Measurements from ENCODE around the gene SLC2A4.

SLC2A4 gene

DNA sequence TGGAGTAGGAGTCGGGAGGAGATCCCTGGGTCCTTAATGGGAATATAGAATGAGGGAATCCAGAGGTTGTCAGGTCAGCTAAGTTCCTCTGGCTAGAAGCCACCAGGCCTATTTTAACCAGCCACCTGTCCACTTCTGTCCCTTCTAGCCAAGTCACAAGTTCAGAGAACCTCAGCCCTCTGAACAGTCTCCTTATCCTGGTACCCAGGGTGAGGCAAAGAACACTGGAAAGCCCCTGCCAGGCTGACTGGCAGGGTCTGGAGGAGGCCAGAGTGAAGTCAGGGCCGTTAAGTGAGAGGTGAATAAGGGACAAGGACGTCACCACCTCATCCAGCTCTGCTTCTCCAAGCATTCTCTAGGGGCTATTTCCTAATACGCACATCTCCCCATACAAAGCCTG lies 32.7 kb upstream of the SLC2A4 start:
- DNase-seq = no peak

DNA sequence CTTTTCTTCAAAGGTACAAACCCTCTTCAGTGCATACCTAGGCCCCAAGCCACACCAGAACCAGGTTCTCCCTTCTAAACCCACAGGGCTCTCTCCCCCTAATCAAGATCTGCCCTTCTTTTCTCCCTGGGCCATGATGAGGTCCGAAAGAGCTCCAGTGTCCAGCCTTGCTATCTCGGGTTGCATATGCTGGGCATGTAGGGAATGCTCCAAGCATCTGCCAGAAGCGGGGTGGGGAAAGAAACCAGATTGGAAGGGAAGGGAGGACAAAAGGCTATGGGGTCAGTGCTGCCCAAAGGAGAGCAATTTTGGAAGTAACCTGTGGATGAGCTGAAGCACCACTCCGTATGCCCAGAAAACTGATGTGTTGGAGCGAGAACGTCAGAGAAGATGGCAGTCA lies 32.3 kb upstream of the SLC2A4 start:
- DNase-seq = no peak

GRCh38 chr17:7249830-7250229 lies 31.7 kb upstream of the SLC2A4 start:
- DNase-seq = no peak

DNA sequence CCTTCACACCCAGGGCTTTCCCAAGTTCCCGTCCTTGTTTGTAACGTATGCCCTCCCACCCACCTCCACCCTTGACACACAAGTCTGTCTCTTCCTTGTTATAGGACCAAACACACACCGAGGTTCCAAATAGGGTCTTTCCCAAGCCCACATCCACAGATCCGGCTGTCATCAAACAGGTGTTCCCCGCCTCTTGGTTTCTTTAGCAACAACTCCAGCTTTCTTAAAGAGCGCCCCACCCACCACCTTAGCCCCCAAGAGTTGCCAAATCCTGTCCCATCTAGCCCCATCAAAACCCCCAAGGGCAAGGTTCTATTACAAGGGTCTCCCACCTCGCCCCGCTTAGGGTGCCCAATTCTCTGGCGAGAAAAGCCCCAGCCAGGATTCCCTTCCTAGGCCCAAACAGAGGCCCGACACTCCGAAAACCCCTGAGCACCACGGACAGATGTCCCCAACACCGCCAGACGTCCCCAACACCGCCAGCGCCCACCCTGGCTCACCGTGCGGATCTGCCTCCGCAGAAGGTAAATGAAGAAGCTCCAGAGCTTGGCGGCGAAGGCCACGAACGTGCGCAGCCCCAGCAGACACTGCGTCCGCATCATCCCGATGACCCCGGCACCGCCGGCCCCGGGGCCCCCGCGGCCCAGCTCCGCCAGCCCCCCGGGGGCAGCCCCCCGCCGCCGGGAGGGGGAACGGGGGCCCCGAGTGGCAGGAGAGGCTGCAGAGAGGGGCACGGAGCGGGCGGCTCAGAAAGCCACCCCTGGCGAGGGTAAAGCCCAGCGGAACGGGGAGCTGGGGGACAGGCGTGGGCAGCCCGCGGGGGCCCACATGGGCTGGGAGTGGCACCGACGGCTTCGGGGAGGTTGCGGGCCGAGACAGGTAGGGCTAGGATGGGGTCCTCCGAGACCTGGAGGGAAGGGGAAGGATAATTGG lies 30.6 kb upstream of the SLC2A4 start:
- no peak for DNase-seq

- peak; percentile 100 for DNase-seq
Measured at GRCh38 chr17:7251661-7252175, 29.8 kb upstream of the SLC2A4 start, which contains the start of gene CTDNEP1. Gene CTDNEP1, minus strand, starts transcription at chr17:7251734. Its CDS starts 438 bp downstream, at chr17:7251296.

DNA sequence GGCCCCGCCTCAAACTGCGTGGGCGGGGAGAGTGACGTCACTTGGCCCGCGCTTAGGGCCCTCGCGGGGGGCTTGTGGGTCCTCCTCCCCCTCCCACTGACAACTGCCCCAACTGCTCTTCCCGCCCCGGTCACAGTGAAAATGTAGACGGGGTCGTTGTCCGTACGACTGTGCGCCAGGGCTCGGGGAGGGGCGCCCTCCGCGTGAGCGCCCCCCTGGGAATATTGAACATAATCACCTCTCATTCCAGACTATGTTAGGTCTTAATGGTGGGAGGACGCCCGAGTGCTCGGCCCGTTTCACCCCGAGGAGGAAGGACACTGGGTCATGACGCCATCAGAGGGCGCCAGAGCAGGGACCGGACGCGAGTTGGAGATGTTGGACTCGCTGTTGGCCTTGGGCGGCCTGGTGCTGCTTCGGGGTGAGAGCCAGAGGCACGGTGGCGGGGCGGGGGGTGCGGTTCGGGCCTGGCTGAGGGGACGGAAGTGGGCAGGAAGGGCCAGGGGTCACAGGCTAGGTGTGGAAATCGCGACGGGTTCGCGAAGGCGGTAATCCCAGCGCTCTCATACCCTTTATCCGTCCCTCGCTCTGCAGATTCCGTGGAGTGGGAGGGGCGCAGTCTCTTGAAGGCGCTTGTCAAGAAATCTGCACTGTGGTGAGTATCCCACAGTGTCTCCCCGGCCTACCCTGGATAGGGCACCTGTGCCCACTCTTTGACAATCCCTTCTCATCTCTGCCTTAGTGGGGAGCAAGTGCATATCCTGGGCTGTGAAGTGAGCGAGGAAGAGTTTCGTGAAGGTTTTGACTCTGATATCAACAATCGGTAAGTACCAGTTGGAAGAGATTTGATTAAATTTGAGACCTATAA lies 29.1 kb upstream of the SLC2A4 start, which contains the start of gene ELP5:
TSS of gene ELP5 (plus strand) at position 40 of the 868 bp plus-strand sequence. CDS start at position 376, 336 bp downstream.
- peak; percentile 76 for DNase-seq

GRCh38 chr17:7253082-7253481 lies 28.4 kb upstream of the SLC2A4 start:
- DNase-seq = no peak

DNA sequence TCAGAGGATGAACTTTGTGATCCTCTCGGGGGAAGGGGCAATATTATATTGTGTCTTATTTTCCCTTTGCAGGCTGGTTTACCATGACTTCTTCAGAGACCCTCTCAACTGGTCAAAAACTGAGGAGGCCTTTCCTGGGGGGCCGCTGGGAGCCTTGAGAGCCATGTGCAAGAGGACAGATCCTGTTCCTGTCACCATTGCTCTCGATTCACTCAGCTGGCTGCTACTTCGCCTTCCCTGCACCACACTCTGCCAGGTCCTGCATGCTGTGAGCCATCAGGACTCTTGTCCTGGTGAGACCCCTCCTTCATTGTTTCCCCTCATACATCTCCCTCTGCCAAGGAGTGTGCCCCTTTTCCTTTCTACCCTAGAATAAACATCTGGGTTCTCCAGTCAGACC lies 27.0 kb upstream of the SLC2A4 start:
- DNase-seq = no peak

- DNase-seq = no peak
Measured at GRCh38 chr17:7256766-7257456, 24.6 kb upstream of the SLC2A4 start.

GRCh38 chr17:7258731-7259554 lies 22.6 kb upstream of the SLC2A4 start:
- DNase-seq = no peak

GRCh38 chr17:7259555-7259889 lies 22.0 kb upstream of the SLC2A4 start:
- DNase-seq = no peak

DNA sequence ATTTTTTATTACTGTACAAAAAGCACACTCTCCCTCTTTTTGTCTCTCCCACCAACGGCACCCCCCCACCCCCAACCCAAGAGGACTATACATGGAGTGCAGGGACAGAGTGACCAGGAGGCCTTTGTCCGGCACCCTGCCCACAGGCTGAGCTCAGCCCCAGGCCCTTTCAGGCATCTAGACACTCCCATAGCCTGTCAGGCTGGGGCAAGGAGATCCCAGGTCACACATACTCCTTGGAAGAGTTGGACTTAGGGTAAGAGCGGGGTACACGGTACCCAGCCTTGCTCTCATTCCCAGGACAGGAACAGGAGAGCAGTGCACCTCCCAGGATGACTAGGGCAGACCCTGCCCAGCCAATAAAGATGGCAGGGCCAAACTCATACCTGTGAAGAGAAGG lies 21.4 kb upstream of the SLC2A4 start:
- DNase-seq = no peak

GRCh38 chr17:7260651-7261378 lies 20.7 kb upstream of the SLC2A4 start:
- DNase-seq = peak; percentile 25

DNA sequence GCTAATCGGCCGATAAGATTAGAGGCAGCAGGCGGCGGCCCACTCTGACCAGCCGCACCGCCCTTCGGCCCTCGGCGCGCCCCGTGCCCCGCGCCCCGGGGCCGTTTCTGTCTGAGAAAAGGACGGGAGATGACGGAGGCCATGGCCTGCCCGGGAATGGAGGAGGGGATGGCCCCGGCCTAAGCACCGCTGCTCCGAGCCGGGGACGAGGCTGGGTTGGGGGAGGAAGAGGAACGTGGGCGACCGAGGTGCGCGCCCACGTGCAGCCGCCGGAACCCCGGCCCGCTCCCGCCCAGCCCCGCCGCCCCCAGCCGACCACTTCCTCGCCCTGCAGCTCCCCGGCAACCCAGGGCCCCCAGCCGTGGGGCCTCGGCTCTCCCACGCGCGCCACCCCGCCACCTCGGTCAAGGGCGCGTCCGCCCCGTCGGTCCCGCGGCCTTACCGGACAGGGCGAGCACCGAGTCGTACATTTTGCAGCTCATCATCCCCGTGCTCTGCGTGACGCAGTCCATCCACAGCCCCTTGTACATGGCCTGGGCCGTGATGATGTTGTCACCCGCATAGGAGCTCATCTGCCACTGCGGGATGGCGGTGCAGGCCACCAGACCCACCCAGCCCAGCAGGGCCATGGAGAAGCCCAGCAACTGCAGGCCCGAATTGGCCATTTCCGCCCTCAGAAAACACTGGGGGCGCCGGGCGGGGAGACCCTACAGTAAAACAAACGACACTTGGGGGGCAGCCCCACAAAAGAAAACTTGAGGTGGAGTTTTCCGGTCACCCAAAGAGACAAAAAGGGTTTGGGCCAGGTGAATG lies 19.9 kb upstream of the SLC2A4 start:
- no peak for DNase-seq

GRCh38 chr17:7262192-7262934 lies 19.2 kb upstream of the SLC2A4 start, which contains the start of gene CLDN7:
Gene CLDN7, minus strand, starts transcription at chr17:7262478. Its CDS starts 435 bp downstream, at chr17:7262043.
- no peak for DNase-seq

GRCh38 chr17:7262935-7263800 lies 18.4 kb upstream of the SLC2A4 start:
- no peak for DNase-seq

DNA sequence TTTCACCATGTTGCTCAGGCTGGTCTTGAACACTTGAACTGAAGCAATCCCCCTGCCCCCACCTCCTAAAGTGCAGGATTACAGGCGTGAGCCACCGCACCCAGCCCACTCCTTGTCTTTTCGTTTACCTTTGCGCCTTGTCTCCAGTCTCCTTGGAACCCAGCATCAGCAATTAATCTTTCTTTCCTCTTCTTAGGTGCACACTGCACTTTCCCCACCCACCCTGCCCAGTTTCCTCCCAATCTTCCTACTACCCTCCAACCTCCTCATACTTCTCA lies 17.8 kb upstream of the SLC2A4 start:
- DNase-seq = no peak

DNA sequence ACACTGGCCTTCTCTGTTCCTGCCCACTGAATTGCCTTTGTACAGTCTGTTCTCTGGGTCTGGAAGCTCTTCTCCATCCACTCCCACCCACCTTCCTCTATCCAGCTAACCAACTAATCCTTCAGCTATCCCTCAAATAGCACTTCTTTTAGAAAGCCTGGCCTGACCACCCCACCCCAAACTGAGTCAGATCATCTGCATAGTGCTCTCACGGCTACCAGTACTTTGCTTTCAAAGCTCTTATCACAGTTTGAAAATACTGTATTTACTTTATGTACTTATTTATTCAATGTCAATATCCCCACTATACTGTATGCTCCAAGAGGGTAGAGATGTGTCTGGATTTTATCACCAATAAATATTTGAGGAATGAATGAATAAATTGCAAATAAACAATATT lies 14.7 kb upstream of the SLC2A4 start:
- DNase-seq = no peak

DNA sequence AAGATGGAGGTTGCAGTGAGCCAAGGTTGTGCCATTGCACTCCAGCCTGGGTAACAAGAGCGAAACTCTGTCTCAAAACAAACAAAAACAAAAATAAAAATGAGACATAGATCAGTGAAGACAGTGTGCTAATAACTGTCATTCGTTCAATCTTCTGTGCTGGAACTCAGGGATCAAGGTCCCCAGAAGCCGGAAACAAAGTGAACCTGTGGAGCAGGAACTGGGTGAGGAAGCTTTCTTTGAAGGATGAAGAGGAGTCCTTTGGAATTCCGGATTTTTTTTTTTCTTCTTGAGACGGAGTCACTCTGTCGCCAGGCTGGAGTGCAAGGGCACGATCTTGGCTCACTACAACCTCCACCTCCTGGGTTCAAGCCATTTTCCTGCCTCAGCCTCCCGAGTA lies 2.1 kb upstream of the SLC2A4 start:
- no peak for DNase-seq
